Hepatocyte (in vitro differentiated cells): ENCODE measurements around the gene RC3H1.

Experiments used
- CTCF ChIP-seq: fragments of 200-600 bp; sonication (generic); IDR thresholded peaks from 2 replicates; pipeline ENCODE4 v1.5.1; 2016; ENCODE audit warnings: antibody characterized with exemption, mild to moderate bottlenecking; ENCODE audit not compliant: poor library complexity
- EZH2 ChIP-seq: fragments of 200-600 bp; sonication (generic); IDR thresholded peaks from 2 replicates; pipeline ENCODE4 v1.6.1; 2016; ENCODE audit warnings: antibody characterized with exemption, mild to moderate bottlenecking, borderline replicate concordance

DNA sequence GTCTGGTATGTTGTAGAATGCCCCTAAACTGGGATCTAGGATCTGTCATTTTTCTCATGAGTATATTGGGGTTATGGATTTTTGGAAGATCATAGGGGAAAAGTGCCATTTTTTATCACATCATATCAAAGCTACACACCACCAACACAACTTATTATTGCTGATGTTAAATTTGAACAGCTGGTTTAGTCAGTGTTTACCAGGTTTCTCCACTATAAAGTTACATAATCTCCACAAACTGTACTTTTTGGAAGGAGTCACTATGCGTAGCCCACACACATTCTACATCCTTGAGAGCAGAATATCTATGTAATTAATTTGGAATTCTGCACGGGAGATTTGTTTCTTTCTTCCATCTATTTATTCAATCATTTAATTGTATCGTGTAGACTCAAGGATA lies 35.2 kb downstream of the RC3H1 start:
- no peak for TF ChIP-seq CTCF
- no peak for TF ChIP-seq EZH2
